Measurements from ENCODE around the gene EPHA6. TPM values are rescaled to one million over a fixed set of nuclear protein-coding genes. Genes with fewer than 3 reads are reported as not detected.

The EPHA6 gene
- total RNA-seq, 1 experiment from 2014 or later = 1.2 TPM

- Histone ChIP-seq H3K27ac (no peak overlapping the region), H3K9me3 (ENCODE audit: insufficient read depth, low read depth) (no peaks in the 10 kb centered on the region), H3K27me3 (ENCODE audit: insufficient read depth, low read depth) (no peaks in the 10 kb centered on the region), H3K36me3 (ENCODE audit: low read depth) (no peaks in the 10 kb centered on the region), H3K79me2 (ENCODE audit: low read depth) (no peaks in the 10 kb centered on the region), H3K4me1 (replicated peaks; ENCODE audit: insufficient read depth) (no peaks in the 10 kb centered on the region), H3F3A (ENCODE audit: insufficient read depth, low read depth) (no peaks in the 10 kb centered on the region), H2AFZ (no peak overlapping the region), H4K20me1 (ENCODE audit: insufficient read depth) (no peaks in the 10 kb centered on the region), H3K9me2 (ENCODE audit: insufficient read depth) (no peaks in the 10 kb centered on the region), H3K4me3 (no peak overlapping the region), H3K4me2 (no peak overlapping the region)
- ChIA-PET CTCF (no interaction called here), POLR2A (ENCODE audit: unreplicated experiment) (no interaction called here)
- DNase-seq = no peak
- intact Hi-C loops (cut with micrococcal nuclease; ENCODE audit: unreplicated experiment) = no loop called here
- no TSS peak for BruUV-seq (replicated peaks)
- TF ChIP-seq EZH2 (IDR thresholded peaks at IDR 0.05; ENCODE audit: low read depth) (no peak), CTCF (conservative IDR thresholded peaks at IDR 0.05) (no peak)
These were observed 479.3 kb downstream of the EPHA6 start for GRCh38 chr3:97293596-97294131.

GRCh38 chr3:97297032-97297431, 482.6 kb downstream of the EPHA6 start:
- DNase-seq = no peak
- ChIA-PET CTCF (no interaction called here), POLR2A (ENCODE audit: unreplicated experiment) (no interaction called here)
- H3K4me1 ChIP-seq (replicated peaks; ENCODE audit: insufficient read depth) = no peaks in the 10 kb centered on the region
- TF ChIP-seq EZH2 (IDR thresholded peaks at IDR 0.05; ENCODE audit: low read depth) (no peak), CTCF (conservative IDR thresholded peaks at IDR 0.05) (no peak)
- no peak overlapping the region for H2AFZ ChIP-seq
- no peaks in the 10 kb centered on the region for H3K79me2 ChIP-seq (ENCODE audit: low read depth)
- H3F3A ChIP-seq (ENCODE audit: insufficient read depth, low read depth) = no peaks in the 10 kb centered on the region
- BruUV-seq (replicated peaks) = no TSS peak
- no peak overlapping the region for H3K4me3 ChIP-seq
- no peaks in the 10 kb centered on the region for H3K9me3 ChIP-seq (ENCODE audit: insufficient read depth, low read depth)
- H3K9me2 ChIP-seq (ENCODE audit: insufficient read depth) = 0 out of 2 replicates have a peak, but pooled peaks cover 4% of the 10 kb centered on the region
- H3K27ac ChIP-seq = no peak overlapping the region
- H4K20me1 ChIP-seq (ENCODE audit: insufficient read depth) = no peaks in the 10 kb centered on the region
- intact Hi-C loops (cut with micrococcal nuclease; ENCODE audit: unreplicated experiment) = no loop called here
- no peak overlapping the region for H3K4me2 ChIP-seq
- no peaks in the 10 kb centered on the region for H3K27me3 ChIP-seq (ENCODE audit: insufficient read depth, low read depth)
- no peaks in the 10 kb centered on the region for H3K36me3 ChIP-seq (ENCODE audit: low read depth)

- intact Hi-C loops (cut with micrococcal nuclease; ENCODE audit: unreplicated experiment) = no loop called here
- H3K36me3 ChIP-seq (ENCODE audit: low read depth) = no peaks in the 10 kb centered on the region
- H3K79me2 ChIP-seq (ENCODE audit: low read depth) = no peaks in the 10 kb centered on the region
- no peaks in the 10 kb centered on the region for H3K9me3 ChIP-seq (ENCODE audit: insufficient read depth, low read depth)
- DNase-seq = no peak
- H4K20me1 ChIP-seq (ENCODE audit: insufficient read depth) = no peaks in the 10 kb centered on the region
- H3K4me1 ChIP-seq (replicated peaks; ENCODE audit: insufficient read depth) = no peaks in the 10 kb centered on the region
- TF ChIP-seq CTCF (conservative IDR thresholded peaks at IDR 0.05) = no peak
- no peak for TF ChIP-seq EZH2 (IDR thresholded peaks at IDR 0.05; ENCODE audit: low read depth)
- POLR2A ChIA-PET (ENCODE audit: unreplicated experiment) = no interaction called here
- no peak overlapping the region for H2AFZ ChIP-seq
- H3K9me2 ChIP-seq (ENCODE audit: insufficient read depth) = 0 out of 2 replicates have a peak, but pooled peaks cover 4% of the 10 kb centered on the region
- H3K27ac ChIP-seq = no peak overlapping the region
- H3K4me3 ChIP-seq = no peak overlapping the region
- no peaks in the 10 kb centered on the region for H3F3A ChIP-seq (ENCODE audit: insufficient read depth, low read depth)
- no peaks in the 10 kb centered on the region for H3K27me3 ChIP-seq (ENCODE audit: insufficient read depth, low read depth)
- H3K4me2 ChIP-seq = no peak overlapping the region
- BruUV-seq (replicated peaks) = no TSS peak
- CTCF ChIA-PET = interaction anchor here (0.6 kb wide), 1 partner anchor 418 kb away, joined by 3 read pairs; no protein-coding TSS in a partner anchor
These were observed 486.7 kb downstream of the EPHA6 start for GRCh38 chr3:97301114-97301513.
